ENCODE data around the gene TRIM54.
"Not testable (repeated sequence)": the region's sequence is repeated elsewhere in the genome, so short reads cannot be mapped to it uniquely, and the experiment has no call there.

The TRIM54 gene

GRCh38 chr2:27285481-27285880 is 3.3 kb downstream of the TRIM54 start:
- DNase-seq, result no peak

GRCh38 chr2:27288610-27289009 is 6.4 kb downstream of the TRIM54 start:
- no peak for DNase-seq

GRCh38 chr2:27290549-27290948 is 8.3 kb downstream of the TRIM54 start:
- no peak for DNase-seq

- no peak for DNase-seq
Measured at GRCh38 chr2:27291865-27292264, 9.6 kb downstream of the TRIM54 start.

GRCh38 chr2:27294928-27295327 is 12.7 kb downstream of the TRIM54 start:
- no peak for DNase-seq

GRCh38 chr2:27296481-27296880 is 14.3 kb downstream of the TRIM54 start:
- DNase-seq, result no peak

GRCh38 chr2:27297195-27297594 is 15.0 kb downstream of the TRIM54 start:
- DNase-seq, result no peak

GRCh38 chr2:27298391-27299080 is 16.3 kb downstream of the TRIM54 start:
- no peak for DNase-seq

- not testable (repeated sequence) for DNase-seq
Measured at GRCh38 chr2:27300606-27301005, 18.4 kb downstream of the TRIM54 start.

GRCh38 chr2:27303093-27304025 is 21.1 kb downstream of the TRIM54 start:
- DNase-seq, result peak; percentile 66

- DNase-seq, result no peak
Measured at GRCh38 chr2:27304488-27305240, 22.4 kb downstream of the TRIM54 start.

GRCh38 chr2:27305516-27305915 is 23.3 kb downstream of the TRIM54 start:
- no peak for DNase-seq

- DNase-seq, result no peak
Measured at GRCh38 chr2:27306136-27306535, 23.9 kb downstream of the TRIM54 start.

- peak; percentile 19 for DNase-seq
Measured at GRCh38 chr2:27306573-27307286, 24.5 kb downstream of the TRIM54 start.

- DNase-seq, result no peak
Measured at GRCh38 chr2:27307287-27307544, 25.0 kb downstream of the TRIM54 start.

GRCh38 chr2:27307545-27308358 is 25.5 kb downstream of the TRIM54 start:
- DNase-seq, result no peak

GRCh38 chr2:27308359-27308881 is 26.2 kb downstream of the TRIM54 start, which contains the start of gene UCN:
TSS of gene UCN (minus strand) at chr2:27308445. CDS start at chr2:27307895, 550 bp downstream.
- DNase-seq, result no peak

- DNase-seq, result no peak
Measured at GRCh38 chr2:27309651-27310050, 27.4 kb downstream of the TRIM54 start.

- DNase-seq, result no peak
Measured at GRCh38 chr2:27312152-27312551, 29.9 kb downstream of the TRIM54 start.

- no peak for DNase-seq
Measured at GRCh38 chr2:27313882-27314645, 31.8 kb downstream of the TRIM54 start.

GRCh38 chr2:27314709-27315108 is 32.5 kb downstream of the TRIM54 start:
- no peak for DNase-seq
